ENCODE data around the gene HCFC2. TPM values are rescaled to one million over a fixed set of nuclear protein-coding genes. Genes with fewer than 3 reads are reported as not detected.
A peak's percentile ranks its signal among the peaks of the same experiment; 100 is the strongest.

Gene HCFC2
- total and polyA plus RNA-seq, 2 of the 4 experiments (the other 2 are of a cell fraction) = 12.0 to 34.2 TPM

DNA sequence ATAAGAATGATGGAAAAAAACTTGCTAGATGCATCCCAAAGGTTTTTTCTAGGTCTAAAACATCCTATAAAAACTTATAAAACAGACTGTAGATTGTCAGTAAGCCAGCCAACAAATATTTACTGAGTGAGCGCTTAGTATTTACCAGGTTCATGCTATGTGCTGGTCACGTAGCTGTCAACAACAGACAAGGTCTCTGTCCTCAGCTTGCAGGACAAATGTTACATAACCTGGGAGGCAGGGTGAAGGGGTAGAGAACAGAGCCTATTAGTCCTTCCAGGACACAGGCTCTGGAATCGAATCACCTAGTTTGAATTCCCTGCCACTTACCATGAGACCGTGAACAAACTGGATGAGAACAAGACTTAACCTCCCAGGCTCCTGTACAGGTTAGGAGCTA is 67.3 kb downstream of the HCFC2 start:
- Histone ChIP-seq H3K14ac (replicated peaks; ENCODE audit: low read depth, low read length) (peak overlapping the region; percentile 53; the same call in 1 of the 2 replicates), H4K91ac (ENCODE audit: insufficient read depth, low read depth, low read length) (peak overlapping the region; percentile 37; the same call in 1 of the 2 replicates), H3K4me1 (ENCODE audit: control insufficient read depth, insufficient read depth, low read length) (peaks cover 25% of the 10 kb centered on the region), H3K36me3 (ENCODE audit: control insufficient read depth, insufficient read depth, low read length) (peaks cover 27% of the 10 kb centered on the region), H3K9ac (ENCODE audit: low read depth, low read length) (no peak overlapping the region), H4K5ac (ENCODE audit: low read depth, low read length) (peak overlapping the region; percentile 61), H3K23ac (ENCODE audit: low read depth, low read length) (peak overlapping the region; percentile 41; the same call in 1 of the 2 replicates), H3K27ac (ENCODE audit: insufficient read depth, low read length) (peak overlapping the region; percentile 23; the same call in 1 of the 2 replicates), H2BK5ac (ENCODE audit: low read depth, low read length, poor library complexity, severe bottlenecking) (peak overlapping the region; percentile 78), H3K4me3 (ENCODE audit: insufficient read depth, low read depth, low read length) (no peak overlapping the region), H2AFZ (replicated peaks; ENCODE audit: low read length, poor library complexity) (no peak overlapping the region), H2AK9ac (replicated peaks; ENCODE audit: low read depth, low read length, poor library complexity) (no peak overlapping the region), H2BK20ac (ENCODE audit: low read depth, low read length) (peak overlapping the region; percentile 71), H4K20me1 (ENCODE audit: insufficient read depth, low read length) (peaks cover 5% of the 10 kb centered on the region; the same call in 1 of the 2 replicates), H4K8ac (ENCODE audit: low read depth in 2 of 2, low read length in 2 of 2) (peak overlapping the region in 1 of 2 experiments; percentile 44; a peak in 2 of 4 replicates), H3K18ac (ENCODE audit: low read depth, low read length) (peak overlapping the region; percentile 62; the same call in 1 of the 2 replicates), H2BK15ac (ENCODE audit: low read depth, low read length) (peak overlapping the region; percentile 57; the same call in 1 of the 3 replicates), H3K9me3 (ENCODE audit: control insufficient read depth, insufficient read depth, low read length) (no peaks in the 10 kb centered on the region), H3K9me1 (ENCODE audit: insufficient read depth, low read length) (peaks cover 23% of the 10 kb centered on the region), H2BK120ac (ENCODE audit: low read depth, low read length) (peak overlapping the region; percentile 47), H3K27me3 (ENCODE audit: control insufficient read depth, insufficient read depth, low read length) (no peaks in the 10 kb centered on the region), H2AK5ac (ENCODE audit: low read depth, low read length) (peak overlapping the region; percentile 87), H3K4me2 (ENCODE audit: low read depth, low read length) (peak overlapping the region; percentile 62), H3K56ac (ENCODE audit: extremely low read depth, insufficient read depth, low read length) (no peak overlapping the region), H3K79me1 (ENCODE audit: low read depth in 1 of 2, low read length in 2 of 2) (peaks cover 38 to 73% of the 10 kb centered on the region in 2 experiments), H3K4ac (ENCODE audit: low read depth, low read length) (peak overlapping the region; percentile 79)
- TF ChIP-seq CEBPB (IDR thresholded peaks at IDR 0.05; ENCODE audit: low read depth, low read length) (no peak), FOS (IDR thresholded peaks at IDR 0.05; ENCODE audit: low read depth, low read length) (no peak), CHD1 (IDR thresholded peaks at IDR 0.05; ENCODE audit: low read depth, low read length) (no peak), BHLHE40 (IDR thresholded peaks at IDR 0.05; ENCODE audit: low read depth, low read length) (no peak), POLR2A (IDR thresholded peaks at IDR 0.05; ENCODE audit: low read depth, low read length) (no peak), RAD21 (IDR thresholded peaks at IDR 0.05; ENCODE audit: low read length) (no peak), SMC3 (IDR thresholded peaks at IDR 0.05; ENCODE audit: low read depth, low read length) (no peak), RCOR1 (IDR thresholded peaks at IDR 0.05; ENCODE audit: insufficient replicate concordance, low read length) (no peak), NFE2L2 (IDR thresholded peaks at IDR 0.05; ENCODE audit: low read depth, low read length) (no peak), MAFK (IDR thresholded peaks at IDR 0.05; ENCODE audit: low read depth, low read length) (no peak), RFX5 (IDR thresholded peaks at IDR 0.05; ENCODE audit: low read depth, low read length) (no peak), MAZ (IDR thresholded peaks at IDR 0.05; ENCODE audit: borderline replicate concordance, low read depth, low read length) (no peak)
- TF ChIP-seq, protein P1, sequence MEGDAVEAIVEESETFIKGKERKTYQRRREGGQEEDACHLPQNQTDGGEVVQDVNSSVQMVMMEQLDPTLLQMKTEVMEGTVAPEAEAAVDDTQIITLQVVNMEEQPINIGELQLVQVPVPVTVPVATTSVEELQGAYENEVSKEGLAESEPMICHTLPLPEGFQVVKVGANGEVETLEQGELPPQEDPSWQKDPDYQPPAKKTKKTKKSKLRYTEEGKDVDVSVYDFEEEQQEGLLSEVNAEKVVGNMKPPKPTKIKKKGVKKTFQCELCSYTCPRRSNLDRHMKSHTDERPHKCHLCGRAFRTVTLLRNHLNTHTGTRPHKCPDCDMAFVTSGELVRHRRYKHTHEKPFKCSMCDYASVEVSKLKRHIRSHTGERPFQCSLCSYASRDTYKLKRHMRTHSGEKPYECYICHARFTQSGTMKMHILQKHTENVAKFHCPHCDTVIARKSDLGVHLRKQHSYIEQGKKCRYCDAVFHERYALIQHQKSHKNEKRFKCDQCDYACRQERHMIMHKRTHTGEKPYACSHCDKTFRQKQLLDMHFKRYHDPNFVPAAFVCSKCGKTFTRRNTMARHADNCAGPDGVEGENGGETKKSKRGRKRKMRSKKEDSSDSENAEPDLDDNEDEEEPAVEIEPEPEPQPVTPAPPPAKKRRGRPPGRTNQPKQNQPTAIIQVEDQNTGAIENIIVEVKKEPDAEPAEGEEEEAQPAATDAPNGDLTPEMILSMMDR (conservative IDR thresholded peaks at IDR 0.05; ENCODE audit: low read depth, low read length) = no peak
- TF ChIP-seq, protein P2, sequence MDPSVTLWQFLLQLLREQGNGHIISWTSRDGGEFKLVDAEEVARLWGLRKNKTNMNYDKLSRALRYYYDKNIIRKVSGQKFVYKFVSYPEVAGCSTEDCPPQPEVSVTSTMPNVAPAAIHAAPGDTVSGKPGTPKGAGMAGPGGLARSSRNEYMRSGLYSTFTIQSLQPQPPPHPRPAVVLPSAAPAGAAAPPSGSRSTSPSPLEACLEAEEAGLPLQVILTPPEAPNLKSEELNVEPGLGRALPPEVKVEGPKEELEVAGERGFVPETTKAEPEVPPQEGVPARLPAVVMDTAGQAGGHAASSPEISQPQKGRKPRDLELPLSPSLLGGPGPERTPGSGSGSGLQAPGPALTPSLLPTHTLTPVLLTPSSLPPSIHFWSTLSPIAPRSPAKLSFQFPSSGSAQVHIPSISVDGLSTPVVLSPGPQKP (IDR thresholded peaks at IDR 0.05; ENCODE audit: borderline replicate concordance, low read depth, low read length) = no peak
- TF ChIP-seq, protein P3, sequence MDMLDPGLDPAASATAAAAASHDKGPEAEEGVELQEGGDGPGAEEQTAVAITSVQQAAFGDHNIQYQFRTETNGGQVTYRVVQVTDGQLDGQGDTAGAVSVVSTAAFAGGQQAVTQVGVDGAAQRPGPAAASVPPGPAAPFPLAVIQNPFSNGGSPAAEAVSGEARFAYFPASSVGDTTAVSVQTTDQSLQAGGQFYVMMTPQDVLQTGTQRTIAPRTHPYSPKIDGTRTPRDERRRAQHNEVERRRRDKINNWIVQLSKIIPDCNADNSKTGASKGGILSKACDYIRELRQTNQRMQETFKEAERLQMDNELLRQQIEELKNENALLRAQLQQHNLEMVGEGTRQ (IDR thresholded peaks at IDR 0.05; ENCODE audit: low read depth, low read length) = no peak
- intact Hi-C loops (cut with micrococcal nuclease) (no loop called here), in situ Hi-C loops (cut with MboI; ENCODE audit: low sequenced_read_pairs) (no loop called here), dilution Hi-C loops (cut with HindIII; ENCODE audit: low sequenced_read_pairs, unreplicated experiment) (no loop called here)
- WGBS, 2 experiments (ENCODE audit: extremely low coverage in 2 of 2, insufficient read length in 1 of 2) = no CpG with 5 or more reads among the region's 4 CpGs
- no peak for DNase-seq
- no TSS peak for BruUV-seq (replicated peaks)
- ChIA-PET POLR2A (ENCODE audit: unreplicated experiment) (no interaction called here), CTCF (interaction anchor here (0.5 to 1.3 kb wide), 3 partner anchors 22 to 170 kb away, joined by 3 to 4 read pairs (median 4); no protein-coding TSS in a partner anchor)
- no peak for ATAC-seq (ENCODE audit: low read depth)

All from IMR-90 (cell line).